ENCODE measurements around the gene EFCAB8.

Gene EFCAB8

DNA sequence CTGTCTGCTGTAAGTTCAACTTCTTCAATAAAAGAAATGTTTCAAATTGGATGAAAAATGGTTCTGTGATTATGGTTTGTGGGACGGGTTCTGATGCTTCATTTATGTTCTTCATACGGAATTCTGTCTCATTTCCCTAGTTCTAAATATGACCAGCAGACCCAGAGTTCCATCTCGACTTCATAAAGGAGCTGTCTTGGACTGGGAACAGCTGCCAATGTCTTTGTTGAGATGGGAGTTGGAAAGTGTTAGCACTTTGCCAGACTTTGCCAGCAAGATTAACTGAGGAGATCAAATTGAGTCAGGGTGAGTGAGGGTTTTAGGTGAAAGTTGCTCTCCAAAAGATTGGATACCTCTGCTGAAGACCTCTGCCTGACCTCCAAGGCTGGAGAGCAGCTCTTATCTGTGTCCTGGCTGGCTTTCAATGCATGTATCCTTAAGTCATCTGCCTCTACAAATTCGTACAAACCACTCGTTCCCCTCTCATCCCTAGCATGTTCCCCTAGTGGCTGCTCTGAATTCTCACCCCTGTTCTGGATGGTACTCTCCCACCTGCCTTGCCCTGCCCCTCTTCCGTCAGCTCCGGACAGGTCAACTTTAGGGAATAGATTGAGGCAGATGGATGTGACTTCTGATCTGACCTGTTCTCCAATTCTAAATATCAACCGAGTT is at the start of gene EFCAB8:
Gene EFCAB8 (plus strand): TSS at position 223 of the 672 bp plus-strand sequence. CDS start 4,870 bp downstream, outside the sequence.
- DNase-seq, result no peak

DNA sequence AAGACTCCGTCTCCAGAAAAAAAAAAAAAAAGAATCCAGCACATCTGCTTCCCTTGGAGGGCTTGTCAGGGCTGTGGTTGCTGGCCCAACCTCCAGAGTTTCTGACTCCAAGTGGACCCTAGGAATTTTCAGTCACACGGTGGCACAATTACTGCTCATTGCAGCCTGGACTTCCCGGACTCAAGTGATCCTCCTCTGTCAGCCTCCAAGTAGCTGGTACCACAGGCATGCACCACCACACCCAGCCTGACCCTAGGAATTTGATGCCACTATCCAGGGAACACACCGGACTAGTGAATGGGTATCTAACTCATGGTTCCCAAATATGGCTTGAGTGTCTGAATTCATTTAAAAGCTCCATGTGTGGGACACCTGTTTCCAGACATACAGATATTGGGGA is 48.8 kb upstream of the EFCAB8 start:
- DNase-seq, result no peak

GRCh38 chr20:32810941-32811340 is 47.8 kb upstream of the EFCAB8 start:
- DNase-seq, result no peak

DNA sequence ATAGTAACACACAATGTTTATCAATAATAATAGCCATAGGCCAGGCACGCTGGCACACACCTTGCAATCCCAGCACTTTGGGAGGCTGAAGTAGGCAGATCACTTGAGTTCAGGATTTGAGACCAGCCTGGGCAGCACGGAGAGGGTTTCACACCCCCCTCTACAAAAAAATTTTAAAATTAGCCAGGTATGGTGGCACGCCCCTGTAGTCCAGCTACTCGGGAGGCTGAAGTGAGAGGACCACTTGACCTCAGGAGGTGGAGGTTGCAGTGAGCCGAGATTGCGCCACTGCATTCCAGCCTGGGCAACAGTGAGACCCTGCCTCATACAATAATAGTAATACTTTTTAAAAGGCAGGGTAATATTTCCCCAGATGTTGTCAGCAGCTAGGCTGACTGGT is 46.8 kb upstream of the EFCAB8 start:
- no peak for DNase-seq

GRCh38 chr20:32819992-32820697 is 38.6 kb upstream of the EFCAB8 start:
- peak; percentile 91 for DNase-seq

DNA sequence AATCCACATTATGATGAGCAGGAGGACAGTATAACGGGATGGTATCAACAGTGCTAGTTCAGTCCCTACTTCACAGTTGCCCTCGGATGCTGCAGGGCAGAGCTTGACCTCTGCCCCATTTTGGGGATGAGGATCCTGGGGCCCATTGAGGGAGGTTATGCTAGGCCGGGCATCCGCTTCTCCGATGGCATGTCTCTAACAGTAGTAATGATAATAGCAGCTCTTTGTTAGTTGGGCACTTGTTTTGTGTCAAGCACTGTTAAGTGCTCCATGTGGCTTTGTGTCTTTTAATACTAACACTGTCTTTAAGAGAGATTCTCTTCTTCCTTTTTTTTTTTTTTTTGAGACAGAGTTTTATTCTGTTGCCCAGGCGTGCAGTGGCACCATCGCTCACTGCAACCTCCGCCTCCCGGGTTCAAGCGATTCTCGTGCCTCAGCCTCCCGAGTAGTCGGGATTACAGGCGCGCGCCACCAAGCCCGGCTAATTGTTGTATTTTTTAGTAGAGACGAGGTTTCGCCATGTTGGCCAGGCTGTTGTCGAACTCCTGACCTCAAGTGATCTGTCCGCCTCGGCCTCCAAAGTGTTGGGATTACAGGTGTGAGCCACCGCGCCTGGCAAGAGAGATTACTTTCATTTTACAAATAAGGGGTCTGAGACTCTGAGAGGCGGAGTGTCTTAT is 37.9 kb upstream of the EFCAB8 start:
- DNase-seq, result no peak

- no peak for DNase-seq
Observed at GRCh38 chr20:32822225-32822624, 36.5 kb upstream of the EFCAB8 start.

GRCh38 chr20:32823078-32823477 is 35.6 kb upstream of the EFCAB8 start:
- DNase-seq, result peak; percentile 50

- DNase-seq, result no peak
Observed at GRCh38 chr20:32823737-32824588, 34.8 kb upstream of the EFCAB8 start.

DNA sequence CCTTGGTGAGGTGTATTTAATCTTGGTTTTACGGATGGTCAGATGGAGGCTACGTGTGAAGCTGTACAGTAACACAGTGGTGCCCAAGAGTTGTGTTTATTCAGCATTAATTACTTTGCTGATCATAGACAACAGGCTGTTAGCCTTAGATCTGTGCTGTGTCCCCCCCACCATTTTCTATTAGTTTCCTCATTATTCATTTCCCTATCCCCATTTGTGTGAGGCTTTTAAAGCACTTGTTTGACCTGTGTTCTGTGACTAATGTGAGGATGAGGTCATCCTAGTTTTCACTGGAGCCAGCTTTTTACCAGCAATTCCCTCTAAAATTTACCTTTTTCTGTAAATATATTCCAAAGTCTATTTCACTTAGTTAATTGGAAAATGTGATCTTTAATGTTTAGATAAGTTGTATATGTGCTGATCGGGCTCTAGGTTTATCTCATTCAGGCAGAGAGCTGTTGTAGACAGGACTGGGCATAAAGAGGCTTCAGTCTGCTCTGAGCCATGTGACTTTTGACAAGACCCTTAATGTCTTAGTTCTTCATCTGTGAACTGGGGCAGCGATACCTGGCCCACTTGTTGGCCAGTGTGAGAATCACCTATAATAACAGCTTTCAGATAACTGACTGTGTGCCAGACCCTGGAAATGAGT is 30.6 kb upstream of the EFCAB8 start:
- no peak for DNase-seq

GRCh38 chr20:32829311-32830005 is 29.3 kb upstream of the EFCAB8 start:
- DNase-seq, result no peak

GRCh38 chr20:32830437-32830836 is 28.3 kb upstream of the EFCAB8 start:
- no peak for DNase-seq

- no peak for DNase-seq
Observed at GRCh38 chr20:32831982-32832381, 26.7 kb upstream of the EFCAB8 start.

DNA sequence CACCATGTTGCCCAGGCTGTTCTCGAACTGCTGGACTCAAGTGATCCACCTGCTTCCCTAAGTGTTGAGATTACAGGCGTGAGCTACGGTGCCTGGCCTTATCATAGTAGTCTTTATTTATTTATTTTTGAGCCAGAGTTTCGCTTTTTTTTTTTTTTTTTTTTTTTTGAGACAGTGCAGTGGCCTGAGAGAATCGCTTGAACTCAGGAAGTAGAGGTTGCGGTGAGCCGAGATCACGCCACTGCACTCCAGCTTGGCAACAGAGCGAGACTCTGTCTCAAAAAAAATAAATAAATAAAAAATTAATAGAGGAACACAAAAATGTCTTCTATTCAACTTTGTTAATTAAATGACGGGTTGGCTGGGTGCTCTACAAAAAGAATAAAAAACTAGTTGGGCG is 26.1 kb upstream of the EFCAB8 start:
- no peak for DNase-seq

DNA sequence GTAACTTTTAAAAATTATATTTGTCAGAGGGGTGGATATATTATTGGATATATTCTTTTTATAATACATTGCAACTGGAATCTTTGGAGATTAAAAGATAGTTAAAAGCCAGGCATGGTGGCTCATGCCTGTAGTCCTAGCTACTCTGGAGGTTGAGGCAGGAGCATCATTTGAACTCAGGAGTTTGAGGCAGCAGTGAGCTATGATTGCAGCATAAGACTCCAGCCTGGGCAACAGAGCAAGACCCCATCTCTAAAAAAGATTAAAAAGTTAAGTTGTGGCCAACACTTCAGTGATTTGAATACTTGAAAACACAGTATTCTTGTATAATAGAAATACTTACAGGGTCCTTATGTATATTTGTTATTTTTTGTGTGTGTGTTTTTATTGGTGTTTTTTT is 23.8 kb upstream of the EFCAB8 start:
- no peak for DNase-seq

GRCh38 chr20:32837157-32837556 is 21.6 kb upstream of the EFCAB8 start:
- DNase-seq, result no peak

DNA sequence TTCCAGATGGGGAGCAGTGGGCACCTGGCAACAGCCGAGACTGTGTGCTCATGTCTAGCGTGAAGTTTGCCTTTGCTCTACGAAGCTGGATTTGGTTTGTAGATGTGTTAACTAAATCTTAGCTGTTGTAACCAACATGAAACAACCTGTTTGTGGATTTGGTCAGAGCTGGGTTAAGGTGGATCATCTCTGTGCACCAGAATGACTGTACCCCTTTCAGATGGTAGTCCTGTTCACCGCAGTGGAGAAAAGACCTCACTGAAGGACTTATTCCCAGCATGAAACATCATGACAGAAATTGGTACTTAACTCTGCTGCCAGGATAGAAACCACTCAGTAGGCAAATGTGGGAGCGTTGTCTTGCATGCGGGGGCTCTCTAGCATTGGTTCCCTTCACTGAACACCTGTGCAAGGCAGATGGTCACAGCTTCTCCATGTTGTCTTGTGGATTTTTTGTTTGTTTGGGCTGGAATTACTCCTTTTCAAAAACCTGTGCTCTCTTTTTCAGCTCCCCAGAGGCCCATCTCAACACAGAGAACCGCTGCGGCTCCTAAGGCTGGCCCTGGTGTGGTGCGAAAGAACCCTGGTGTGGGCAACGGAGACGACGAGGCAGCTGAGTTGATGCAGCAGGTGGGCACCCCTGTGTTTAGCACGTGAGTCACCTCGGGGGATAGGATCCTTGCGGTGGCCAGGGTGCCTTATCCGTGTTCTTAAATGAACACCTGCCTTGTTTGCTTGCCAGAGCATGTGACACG is 19.3 kb upstream of the EFCAB8 start:
- no peak for DNase-seq

GRCh38 chr20:32839982-32840285 is 18.8 kb upstream of the EFCAB8 start:
- DNase-seq, result no peak

DNA sequence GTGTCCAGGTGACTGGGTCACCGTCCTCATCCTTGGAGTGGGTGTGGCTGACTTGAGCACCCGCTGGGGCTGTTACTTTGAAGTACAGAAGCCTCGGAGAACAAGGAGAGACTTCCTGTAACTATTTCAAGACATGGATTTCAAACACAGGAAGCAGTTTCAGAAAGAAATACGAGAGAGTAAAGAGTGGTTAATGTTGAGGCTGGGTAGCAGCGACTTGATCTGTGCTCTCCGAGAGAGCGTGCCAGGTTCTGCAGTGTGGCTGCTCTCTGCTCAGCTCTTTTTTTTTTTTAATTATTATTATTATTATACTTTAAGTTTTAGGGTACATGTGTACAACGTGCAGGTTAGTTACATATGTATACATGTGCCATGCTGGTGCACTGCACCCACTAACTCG is 17.5 kb upstream of the EFCAB8 start:
- DNase-seq, result no peak

DNA sequence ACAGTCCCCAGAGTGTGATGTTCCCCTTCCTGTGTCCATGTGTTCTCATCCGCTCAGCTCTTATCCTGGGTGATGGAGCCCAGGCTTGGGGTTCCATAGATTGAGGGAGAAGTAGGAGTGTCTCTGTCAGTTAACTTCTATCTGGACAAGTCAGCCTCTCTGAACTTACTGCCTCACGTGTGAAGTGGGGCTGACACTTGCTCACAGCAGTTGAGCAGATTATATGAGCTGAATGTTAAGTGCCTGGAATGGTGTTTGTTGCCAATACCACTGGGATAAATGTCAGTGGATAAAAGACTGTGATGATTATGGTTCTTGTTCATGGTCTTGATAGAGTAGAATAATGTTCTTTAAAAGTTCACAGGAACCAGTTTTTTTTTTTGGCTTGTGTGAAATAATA is 17.1 kb upstream of the EFCAB8 start:
- no peak for DNase-seq
